NK-92 treated with Interleukin-12 subunit alpha and Interleukin-12 subunit beta, amount 100 ng/mL, for 24 hours (cell line): ENCODE measurements around the gene PRM2.
"Not testable (repeated sequence)": the region's sequence is repeated elsewhere in the genome, so short reads cannot be mapped to it uniquely, and the experiment has no call there.

ENCODE experiments used
- DNase-seq: peaks from one replicate; lab custom pipeline; 2025; lab: John Stamatoyannopoulos, UW

The PRM2 gene

DNA sequence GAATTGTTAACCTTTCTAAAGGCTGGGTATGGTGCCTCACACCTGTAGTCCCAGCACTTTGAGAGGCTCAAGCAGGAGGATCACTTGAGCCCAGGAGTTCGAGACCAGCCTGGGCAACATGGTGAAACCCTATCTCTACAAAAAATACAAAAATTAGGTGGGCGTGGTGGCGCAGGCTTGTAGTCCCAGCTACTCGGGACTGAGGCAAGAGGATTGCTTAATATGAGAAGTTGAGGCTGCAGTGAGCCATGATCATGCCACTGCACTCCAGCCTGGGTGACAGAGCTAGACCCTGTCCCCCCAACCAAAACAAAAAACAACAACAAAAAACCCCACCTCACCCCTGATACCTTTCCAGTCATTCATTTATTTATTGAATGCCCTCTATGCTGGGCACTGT lies 13.4 kb upstream of the PRM2 start:
- DNase-seq: not testable (repeated sequence)

DNA sequence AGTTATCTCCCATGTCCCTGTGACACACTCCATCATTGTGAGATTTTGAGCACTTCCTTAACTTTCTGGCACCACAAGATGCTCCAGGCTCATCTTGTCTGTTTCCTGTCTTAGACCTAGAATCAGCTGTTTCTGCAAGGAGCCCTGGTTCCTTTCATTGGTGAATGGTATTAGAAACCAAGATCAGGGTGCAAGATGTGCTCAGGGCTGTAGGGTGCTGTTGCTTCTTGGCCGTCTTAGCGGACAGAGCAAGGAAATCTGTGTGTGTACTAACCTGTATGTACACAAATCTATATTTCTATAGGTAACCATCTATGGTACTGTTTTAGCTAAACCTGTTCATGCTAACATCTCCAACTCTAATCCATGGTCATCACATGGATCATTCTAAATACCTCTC lies 12.9 kb upstream of the PRM2 start:
- DNase-seq: no peak

GRCh38 chr16:11285842-11286241 lies 9.6 kb upstream of the PRM2 start:
- no peak for DNase-seq

GRCh38 chr16:11283820-11284248 lies 7.6 kb upstream of the PRM2 start:
- no peak for DNase-seq

DNA sequence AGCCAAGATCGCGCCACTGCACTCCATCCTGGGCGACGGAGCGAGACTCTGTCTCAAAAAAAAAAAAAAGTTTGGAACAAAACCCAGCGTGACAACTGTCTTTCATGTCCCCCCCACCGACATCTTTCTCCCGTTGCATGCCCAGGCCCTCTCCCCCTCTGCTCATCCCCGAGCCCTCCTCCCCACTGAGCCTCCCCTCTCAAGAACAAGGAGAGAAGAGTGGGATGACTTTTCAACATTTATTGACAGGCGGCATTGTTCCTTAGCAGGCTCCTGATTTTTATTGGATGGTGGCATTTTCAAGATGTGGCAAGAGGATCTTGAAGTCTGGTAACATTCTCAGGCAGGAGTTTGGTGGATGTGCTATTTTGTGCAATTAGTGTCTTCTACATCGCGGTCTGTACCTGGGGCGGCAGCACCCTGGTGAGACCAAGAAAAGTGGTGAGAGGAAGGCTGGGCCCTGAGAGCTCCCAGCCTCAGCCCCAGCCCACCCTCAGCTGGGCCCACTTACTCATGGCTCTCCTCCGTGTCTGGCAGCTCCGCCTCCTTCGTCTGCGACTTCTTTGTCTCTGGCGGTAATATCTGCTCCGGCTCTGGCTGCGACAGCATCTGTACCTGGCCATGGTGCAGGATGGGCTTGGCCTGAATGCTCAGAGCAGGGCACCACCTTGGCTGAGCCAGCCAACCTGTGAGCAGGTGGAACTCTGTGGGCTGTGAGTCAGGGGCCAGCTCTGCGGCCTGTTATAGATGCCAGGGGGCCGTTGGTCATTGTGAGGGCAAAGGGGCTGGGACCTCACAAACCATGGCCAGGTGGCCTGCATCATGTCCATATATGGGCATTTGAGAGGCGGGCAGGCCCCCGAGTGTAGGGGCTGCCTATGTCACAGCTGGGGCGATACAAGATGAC lies 4.6 kb upstream of the PRM2 start, which contains the start of gene PRM1:
Gene PRM1, minus strand, starts transcription at position 715 of the 907 bp plus-strand sequence. Its CDS starts 92 bp downstream, at position 623.
- DNase-seq: no peak

DNA sequence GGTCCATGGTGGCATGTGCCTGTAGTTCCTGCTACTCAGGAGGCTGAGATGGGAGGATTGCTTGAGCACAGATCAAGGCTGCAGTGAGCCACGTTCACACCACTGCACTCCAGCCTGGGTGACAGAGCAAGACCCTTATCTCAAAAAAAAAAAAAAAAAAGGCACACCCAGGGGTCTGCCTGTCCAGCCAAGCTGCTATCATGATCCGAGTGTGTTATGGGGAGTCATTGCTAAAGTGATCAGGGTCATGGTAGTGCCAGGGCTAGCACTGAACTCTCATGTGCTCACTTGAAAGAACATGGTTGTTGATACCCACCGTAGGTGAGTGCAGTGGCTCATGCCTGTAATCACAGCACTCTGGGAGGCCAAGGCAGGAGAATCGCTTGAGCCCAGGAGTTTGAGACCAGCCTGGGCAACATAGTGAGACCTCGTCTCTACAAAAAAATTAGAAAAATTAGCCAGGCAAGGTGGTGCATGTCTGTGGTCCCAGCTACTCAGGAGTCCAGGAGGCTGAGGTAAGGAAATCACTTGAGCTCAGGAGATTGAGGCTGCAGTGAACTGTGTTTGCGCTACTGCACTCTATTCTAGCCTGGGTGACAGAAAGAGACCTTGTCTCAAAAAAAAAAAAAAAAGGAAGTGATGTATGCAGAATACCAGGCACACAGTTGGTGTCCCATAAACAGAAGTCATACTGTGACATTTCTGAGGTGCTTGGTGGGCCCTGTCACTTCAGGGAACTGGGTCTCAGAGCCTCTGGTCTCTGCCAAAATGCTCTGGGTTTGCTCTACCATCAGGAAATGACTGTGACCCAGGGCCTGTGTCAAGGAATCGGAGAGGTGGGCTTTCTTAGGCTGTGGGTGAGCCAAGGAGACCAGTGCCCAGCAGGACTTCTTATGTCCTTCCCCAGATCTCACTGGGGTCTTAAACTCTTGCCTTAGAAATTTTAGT lies 2.7 kb upstream of the PRM2 start:
- DNase-seq: no peak

- no peak for DNase-seq
Measured at GRCh38 chr16:11277607-11278337, 1.5 kb upstream of the PRM2 start.

- no peak for DNase-seq
Measured at GRCh38 chr16:11276896-11277593, 765 bp upstream of the PRM2 start.

DNA sequence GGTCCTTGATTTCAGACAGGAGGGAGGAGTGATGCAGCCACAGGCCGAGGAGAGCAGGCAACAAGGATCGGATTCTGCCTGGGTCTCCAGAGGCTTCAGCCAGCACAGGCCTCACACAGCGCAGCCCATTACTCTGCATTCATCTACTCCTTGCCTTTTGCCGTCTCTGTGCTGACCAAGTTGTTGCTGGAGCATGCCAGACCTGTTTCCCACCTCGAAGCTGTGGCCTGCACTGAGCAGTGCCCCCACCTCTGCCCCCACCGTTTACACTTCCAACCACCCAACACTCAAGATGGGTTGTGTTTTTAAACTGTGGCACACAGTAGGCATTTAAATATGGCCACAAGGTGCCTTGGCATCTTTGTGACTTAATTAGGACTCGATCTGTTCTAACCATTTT lies 1.3 kb downstream of the PRM2 start:
- no peak for DNase-seq

- DNase-seq: no peak
Measured at GRCh38 chr16:11273721-11274324, 2.5 kb downstream of the PRM2 start.

DNA sequence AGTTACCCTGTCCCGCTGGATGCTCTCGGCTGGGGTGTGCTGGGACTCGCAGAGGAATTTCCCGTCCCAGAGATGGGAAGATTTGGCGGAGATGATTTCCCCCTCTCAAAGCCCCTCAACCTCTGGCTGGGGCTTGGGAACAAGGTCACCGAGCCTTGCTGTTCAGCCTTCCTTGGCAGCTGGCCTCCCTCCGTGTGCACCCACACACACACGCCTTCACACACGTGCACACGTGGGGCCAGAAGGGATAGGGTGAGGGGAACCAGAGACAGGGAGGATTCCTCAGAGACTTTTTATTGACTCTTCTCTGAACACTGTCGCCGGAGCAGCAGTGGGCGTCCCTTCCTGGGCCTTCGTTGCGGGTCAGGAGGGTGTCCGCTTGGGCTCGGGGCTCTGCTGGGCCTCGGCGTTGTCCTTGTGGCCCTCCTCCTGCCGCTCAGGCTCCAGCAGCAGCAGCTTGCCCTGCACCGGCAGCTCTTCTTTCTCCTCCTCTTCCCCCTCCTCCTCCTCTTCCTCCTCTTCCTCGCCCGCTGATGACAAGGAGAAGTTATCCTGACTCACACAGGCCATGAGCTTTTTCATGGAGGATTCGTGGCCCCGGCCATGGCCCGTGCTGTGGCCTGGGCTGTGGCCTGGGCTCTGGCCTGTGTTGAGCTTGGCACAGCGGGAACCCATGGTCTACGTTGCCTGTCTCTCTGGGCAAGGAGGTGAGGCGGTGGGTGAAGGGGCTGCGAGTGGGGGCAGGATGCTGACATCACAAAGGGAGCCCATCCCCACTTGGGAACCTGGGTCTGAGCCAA lies 3.2 kb downstream of the PRM2 start, which contains the start of gene PRM3:
Gene PRM3, minus strand, starts transcription at position 709 of the 800 bp plus-strand sequence. Its CDS starts 34 bp downstream, at position 675.
- DNase-seq: no peak

DNA sequence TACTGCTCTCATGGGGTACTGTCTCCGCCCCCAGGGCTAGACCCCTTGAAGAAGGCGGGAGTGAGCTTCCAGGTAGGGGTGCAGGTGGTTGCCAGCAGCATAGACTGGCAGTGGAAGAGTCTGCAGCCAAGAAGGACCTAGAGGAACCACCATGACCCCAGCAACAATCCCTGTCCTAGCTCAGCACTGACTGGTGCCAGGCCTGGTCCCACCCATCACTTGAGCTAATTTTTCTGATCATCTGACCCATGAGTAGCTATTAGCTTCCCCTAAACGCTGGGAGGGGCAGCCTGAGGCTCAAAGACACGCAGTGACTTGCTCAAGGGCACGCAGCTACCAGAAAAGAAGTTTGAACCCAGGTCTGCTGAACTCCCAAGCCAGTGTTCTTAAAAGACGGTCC lies 3.8 kb downstream of the PRM2 start:
- no peak for DNase-seq

GRCh38 chr16:11271610-11272009 lies 4.7 kb downstream of the PRM2 start:
- no peak for DNase-seq

- DNase-seq: no peak
Measured at GRCh38 chr16:11270602-11271162, 5.6 kb downstream of the PRM2 start.

GRCh38 chr16:11268921-11269375 lies 7.3 kb downstream of the PRM2 start, which contains the start of gene TNP2:
Gene TNP2, minus strand, starts transcription at chr16:11269325. Its CDS starts 63 bp downstream, at chr16:11269262.
- no peak for DNase-seq

- DNase-seq: no peak
Measured at GRCh38 chr16:11265124-11265523, 11.2 kb downstream of the PRM2 start.

DNA sequence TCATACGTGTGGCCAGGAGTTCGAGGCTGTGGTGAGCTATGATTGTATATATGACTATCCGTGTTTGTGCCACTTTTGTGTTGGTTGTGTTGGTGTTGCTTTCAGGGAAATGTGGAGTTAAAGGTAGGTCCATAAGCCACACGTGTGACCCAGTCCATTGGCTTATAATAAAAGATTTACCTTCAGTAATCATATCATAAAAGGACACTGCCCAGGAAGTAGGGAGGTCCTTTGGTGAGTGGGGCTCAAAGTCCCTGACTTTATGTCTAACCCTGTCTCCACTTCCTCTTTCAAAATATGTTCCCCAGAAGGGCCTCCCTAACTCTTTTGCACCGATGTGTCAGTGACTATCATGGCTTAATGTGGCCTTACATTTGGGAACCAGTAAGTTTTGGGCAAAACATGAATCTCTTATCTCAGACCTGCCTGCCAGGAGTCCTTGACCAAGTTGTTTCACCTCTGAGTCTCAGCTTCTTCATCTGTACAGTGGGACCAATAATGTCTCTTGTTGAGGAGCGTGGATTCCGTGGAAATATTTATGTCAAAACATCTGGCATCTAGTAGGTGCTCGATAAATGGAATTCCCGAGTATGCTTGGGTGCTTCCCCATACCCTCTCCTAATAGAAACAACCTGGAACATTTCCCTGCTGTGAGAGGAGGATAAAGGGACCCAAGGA lies 12.0 kb downstream of the PRM2 start:
- DNase-seq: no peak

DNA sequence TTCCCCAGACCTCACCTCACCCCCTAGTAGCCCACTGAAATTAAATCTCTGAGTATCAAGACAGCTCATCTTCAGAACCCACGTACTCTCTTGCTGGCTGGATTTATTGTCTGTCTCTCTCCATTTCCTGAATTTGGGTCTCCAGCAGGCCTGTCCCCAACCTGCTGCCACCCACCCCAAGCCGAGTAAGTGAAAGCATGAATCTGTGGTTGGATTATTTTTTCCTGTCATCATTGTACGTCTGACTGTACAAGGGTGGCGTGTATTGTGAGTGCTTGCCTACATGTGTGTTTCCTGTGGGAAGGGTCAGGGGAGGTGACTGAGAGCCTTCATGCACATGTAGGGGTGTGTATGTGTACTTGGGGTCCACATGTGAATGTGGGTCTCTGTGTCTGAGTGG lies 12.5 kb downstream of the PRM2 start:
- DNase-seq: no peak

GRCh38 chr16:11262915-11263314 lies 13.4 kb downstream of the PRM2 start:
- DNase-seq: no peak
